GM19099 (cell line): ENCODE results near the gene STOML1.

Experiments
- POLR2A ChIP-seq: IDR thresholded peaks from 3 replicates; pipeline ENCODE4 v1.6.1; 2011; ENCODE audit warnings: low read depth; ENCODE audit not compliant: insufficient read length; ENCODE audit errors: extremely low read depth

The STOML1 gene

DNA sequence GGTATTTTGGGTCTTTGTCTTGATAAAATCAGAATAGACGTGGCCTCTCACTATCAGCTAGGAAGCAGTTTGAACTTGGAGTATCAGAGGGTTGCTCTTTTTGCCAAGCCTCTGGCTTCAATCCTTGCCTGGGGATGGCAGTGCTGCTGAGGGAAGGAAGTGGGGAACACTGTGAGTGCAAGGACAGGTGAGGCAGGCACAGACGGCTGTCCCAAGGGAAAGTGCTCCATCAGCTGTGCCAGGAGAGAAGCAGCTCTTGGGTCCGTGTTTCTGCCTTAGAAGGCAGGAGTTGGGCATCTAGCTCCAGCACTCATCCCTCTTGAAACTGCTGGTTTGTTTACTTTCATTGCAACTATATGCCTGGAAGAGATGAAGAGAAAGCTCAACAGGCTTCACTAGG lies 35.6 kb upstream of the STOML1 start:
- TF ChIP-seq POLR2A, result peak; percentile 12

DNA sequence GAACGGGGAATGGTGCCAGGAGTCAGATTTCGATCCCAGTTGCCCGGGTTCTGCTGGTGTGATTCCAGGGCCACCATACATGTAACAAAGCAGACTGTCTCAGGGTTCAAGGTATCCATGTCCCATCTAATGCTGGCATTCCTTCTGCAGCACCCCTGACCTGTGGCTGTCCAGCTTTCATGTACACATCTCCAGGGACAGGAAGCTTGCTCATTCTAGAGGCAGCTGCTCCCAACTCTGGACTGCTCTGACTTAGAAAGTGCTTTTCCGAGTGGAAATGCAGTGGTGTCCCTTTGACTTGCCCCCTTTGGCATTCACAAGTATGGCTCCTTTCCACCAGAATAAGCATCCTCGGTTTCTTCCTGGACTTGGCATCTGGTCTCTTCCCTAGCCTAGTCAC lies 33.3 kb upstream of the STOML1 start:
- no peak for TF ChIP-seq POLR2A

DNA sequence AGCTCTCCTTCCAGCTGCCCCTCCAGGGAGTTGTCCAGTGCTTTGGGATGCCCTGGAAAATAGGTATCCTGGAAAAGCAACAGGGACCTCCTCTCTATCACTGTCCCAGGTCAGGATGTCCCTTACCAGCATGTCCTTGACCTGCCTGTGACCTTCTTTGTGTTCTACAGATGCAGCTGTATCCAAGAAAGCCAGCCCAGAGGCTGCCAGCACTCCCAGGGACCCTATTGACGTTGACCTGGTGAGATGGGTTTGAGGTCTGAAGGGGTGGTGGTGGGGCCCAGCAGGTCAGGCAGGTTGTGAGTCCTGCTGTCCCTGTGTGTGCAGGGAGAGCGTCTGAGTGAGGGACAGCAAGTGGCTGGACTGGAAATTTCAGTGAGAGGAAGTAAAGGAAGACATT lies 32.6 kb upstream of the STOML1 start:
- no peak for TF ChIP-seq POLR2A

DNA sequence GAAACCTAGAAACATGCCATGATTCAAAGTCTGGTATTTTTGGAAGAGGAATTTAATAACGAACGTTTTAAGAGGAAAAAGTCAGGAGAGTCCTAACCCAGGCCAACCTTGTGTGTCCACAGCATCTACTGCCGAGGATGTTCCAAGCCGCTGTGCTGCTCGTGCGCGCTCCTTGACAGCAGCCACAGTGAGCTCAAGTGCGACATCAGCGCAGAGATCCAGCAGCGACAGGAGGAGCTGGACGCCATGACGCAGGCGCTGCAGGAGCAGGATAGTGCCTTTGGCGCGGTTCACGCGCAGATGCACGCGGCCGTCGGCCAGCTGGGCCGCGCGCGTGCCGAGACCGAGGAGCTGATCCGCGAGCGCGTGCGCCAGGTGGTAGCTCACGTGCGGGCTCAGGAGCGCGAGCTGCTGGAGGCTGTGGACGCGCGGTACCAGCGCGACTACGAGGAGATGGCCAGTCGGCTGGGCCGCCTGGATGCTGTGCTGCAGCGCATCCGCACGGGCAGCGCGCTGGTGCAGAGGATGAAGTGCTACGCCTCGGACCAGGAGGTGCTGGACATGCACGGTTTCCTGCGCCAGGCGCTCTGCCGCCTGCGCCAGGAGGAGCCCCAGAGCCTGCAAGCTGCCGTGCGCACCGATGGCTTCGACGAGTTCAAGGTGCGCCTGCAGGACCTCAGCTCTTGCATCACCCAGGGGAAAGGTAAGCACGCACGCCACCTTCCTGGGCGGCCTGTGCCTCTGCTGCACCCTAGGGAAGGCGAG lies 30.8 kb upstream of the STOML1 start:
- no peak for TF ChIP-seq POLR2A

DNA sequence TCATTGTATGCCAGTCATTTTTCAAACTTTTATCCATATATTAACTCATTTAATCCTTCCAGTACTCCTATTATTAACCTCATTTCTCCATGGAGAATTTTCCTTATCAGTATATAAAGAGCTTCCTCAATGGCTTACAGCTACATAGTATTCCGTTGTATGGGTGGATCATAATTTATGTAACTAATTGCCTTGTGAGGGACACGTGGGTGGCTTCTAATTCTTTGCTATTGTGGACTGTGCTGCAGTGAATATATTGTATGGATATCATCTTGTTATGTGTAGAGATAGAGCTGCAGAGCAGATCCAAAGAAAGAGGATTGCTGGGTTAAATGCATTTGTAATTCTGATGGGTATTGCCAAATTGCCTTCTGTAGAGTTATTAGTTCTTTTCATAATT lies 27.6 kb upstream of the STOML1 start:
- no peak for TF ChIP-seq POLR2A

DNA sequence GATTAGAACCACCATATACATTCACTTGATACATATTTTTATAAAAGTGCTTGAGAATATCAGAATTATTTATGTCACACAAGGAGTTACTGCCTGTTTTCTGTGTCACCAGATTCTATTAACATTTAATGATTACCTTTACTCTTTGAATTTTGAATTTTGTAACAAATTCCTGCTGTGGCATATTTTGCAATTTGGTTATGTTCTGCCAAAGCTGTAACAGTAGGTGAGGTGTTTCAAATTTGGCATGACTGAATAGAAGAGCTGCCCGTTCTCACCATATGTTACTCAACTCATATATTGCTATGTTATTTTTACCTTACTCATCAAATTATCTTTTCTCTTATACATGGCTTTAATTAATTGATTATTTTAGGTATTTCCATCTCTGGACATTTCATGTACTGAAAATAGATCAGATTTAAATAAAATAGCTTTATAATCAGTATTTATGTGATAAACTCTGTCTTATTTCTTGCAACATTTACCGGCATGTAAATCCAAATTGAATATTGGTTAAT lies 21.3 kb upstream of the STOML1 start:
- TF ChIP-seq POLR2A, result no peak

DNA sequence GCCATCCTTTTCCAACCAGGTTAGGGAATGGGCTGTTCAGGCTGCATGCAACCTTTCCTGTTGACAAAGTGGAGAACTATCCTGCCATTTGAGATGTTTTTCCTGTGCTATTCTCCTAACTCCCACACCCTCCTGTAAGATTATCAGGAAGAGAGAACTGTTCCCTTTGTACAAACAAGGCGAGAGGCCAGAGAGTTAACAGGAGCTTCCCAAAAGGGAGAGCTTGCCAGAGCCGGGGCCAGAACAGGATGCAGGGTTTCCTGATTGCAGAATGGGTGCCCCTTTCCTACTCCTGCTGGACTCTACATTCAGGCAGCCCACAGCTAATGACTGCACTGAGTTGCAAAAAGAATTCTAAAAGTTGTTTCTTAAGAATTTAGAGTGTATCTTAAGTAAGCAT lies 19.5 kb upstream of the STOML1 start:
- no peak for TF ChIP-seq POLR2A

DNA sequence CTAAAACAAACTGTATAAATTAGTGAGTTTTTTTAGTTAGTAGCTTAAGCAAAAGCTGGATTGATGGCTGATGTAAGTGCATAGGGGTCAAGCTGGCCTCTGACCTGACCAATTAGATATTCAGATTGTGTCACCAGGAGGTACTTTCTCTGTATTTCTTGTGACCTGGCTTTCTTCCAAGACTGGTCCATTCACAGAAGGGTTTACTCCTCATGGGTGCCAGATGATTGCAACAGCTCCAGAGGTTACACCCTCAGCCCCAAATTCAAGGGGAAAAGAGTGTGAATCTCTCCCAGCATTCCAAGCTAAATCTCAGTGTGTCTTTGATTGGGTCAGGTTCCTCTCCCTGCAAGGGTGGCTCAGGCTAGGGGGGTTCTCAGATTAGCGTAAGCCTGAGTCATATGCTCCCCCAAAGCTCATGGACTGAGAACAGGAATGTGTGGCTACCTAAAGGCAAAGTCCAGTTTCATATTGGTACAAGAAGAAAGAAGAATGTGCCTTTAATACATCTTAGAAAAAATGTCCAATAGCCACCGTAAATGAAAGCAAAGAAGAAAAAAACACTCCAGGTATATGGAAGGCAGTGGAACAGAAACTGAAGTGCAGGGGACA lies 18.9 kb upstream of the STOML1 start:
- TF ChIP-seq POLR2A, result no peak

DNA sequence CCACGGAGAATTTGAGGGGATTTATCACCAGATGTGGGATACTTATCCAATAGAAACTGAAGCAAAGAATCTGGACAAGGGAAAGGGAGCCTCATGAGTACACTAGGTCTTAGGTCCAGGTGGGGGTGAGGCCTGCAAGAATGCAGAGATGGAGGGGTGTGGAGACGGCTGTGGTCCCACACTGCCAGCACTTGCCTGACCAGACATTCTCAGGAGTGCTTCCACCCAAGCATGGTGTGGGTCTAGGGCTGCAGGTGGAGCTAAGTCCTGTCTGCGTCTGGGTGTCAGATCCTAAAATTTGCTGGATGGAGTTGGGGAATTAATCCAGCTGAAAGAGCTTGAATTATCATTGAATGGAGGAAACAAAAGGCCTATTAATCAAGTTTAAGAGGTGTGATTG lies 16.8 kb upstream of the STOML1 start:
- no peak for TF ChIP-seq POLR2A

DNA sequence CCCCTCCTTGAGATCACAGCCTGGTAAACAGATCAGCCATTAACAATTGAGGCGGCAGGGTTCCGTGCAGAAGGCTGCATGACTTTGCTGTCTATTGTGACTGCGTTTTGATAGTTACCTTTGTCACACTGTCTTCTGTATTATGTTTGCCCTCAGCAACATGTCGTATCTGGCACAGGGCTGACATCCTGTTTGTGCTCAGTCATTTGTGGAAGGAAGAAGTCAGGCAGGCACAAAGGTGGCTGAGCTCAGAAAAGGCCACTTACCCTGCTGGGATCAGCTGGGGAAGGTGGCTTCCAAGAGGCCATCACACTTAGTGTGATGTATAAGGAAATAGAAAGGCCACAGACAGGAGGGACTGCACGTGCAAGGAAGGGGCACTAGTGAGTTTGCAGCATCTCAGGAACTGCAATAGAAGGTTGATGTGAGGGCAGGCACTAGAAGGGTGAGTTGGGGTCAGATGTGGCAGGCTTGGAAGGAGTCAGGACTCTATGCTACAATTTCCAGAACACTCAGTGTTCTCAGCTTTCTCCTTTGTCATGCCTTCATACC lies 15.8 kb upstream of the STOML1 start:
- TF ChIP-seq POLR2A, result no peak

DNA sequence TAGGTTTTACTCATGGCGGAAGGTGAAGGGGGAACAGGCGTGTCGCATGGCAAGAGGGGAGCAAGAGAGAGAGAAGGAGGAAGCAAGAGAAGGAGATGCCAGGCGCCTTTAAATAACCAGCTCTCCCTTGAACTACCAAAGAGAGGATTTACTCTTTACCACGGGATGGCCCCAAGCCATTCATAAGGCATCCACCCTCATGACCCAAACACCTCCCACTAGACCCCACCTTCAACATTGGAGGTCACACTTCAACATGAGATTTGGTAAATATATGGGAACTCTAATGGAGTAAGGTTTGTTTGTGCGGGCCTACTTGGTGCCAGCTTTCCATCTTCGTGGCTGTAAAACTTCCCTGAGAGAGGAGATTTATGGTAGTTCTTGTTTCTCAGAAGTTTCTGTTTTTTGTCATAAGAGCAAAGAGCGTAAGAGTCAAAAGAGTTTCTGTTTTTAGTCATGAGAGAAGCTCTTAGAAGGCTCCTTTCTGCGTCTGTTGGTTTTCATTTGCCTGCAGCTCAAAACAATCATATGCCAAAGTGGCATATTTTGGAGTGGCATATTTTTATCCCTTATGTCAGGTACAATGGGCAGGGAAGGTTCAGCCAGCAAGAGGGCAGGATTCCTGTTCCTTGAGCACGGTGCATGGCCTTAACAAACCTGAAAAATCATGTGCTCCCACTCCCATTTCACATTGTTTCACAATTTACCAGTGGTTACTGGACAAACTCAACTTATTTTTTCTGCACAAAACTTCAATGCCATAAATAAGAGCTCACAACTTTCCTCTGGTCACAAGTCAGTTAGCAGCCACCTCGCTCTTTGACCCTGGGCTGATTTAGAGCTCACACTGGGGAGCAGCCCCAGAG lies 14.9 kb upstream of the STOML1 start:
- no peak for TF ChIP-seq POLR2A

DNA sequence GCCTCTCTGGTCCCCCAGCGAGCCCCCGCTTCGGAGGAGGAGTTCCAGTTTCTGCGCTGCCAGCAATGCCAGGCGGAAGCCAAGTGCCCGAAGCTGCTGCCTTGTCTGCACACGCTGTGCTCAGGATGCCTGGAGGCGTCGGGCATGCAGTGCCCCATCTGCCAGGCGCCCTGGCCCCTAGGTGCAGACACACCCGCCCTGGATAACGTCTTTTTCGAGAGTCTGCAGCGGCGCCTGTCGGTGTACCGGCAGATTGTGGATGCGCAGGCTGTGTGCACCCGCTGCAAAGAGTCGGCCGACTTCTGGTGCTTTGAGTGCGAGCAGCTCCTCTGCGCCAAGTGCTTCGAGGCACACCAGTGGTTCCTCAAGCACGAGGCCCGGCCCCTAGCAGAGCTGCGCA lies 5.9 kb upstream of the STOML1 start:
- no peak for TF ChIP-seq POLR2A

DNA sequence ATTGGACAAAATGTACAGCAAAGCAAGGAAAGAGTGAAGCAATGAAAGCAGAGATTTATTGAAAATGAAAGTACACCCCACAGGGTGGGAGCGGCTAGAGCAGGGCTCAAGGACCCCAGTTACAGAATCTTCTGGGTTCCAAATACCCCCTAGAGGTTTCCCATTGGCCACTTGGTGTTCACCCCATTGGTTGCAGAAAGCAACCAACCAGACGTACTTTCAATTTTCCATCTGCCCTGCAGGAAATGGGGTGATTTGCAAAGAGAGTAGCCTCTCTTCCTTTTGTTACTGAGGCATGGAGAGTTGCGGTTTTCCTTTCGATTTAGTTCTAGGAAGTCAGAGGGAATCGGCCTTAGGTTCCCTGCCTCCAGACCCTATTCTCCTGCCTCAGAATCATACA lies 4.8 kb upstream of the STOML1 start:
- peak; percentile 16 for TF ChIP-seq POLR2A

DNA sequence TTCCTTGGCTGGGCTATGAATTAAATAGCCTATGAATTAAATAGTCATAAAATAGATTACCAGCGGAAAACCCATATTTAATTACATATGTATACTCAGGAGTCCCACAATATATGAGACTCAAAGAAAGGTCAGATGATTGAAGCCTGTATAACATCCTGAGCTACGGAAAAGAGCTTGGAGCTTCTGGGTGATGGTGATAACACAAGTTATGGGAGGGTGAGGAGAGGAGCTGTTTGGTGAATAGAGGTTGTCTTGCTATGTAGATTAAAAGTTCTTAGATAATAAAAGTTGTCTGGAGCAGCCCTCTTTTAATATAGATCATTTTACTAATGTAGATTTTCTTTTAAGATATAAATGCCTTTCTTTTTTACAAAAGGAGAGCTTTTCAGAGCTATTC lies 4.2 kb upstream of the STOML1 start:
- no peak for TF ChIP-seq POLR2A

DNA sequence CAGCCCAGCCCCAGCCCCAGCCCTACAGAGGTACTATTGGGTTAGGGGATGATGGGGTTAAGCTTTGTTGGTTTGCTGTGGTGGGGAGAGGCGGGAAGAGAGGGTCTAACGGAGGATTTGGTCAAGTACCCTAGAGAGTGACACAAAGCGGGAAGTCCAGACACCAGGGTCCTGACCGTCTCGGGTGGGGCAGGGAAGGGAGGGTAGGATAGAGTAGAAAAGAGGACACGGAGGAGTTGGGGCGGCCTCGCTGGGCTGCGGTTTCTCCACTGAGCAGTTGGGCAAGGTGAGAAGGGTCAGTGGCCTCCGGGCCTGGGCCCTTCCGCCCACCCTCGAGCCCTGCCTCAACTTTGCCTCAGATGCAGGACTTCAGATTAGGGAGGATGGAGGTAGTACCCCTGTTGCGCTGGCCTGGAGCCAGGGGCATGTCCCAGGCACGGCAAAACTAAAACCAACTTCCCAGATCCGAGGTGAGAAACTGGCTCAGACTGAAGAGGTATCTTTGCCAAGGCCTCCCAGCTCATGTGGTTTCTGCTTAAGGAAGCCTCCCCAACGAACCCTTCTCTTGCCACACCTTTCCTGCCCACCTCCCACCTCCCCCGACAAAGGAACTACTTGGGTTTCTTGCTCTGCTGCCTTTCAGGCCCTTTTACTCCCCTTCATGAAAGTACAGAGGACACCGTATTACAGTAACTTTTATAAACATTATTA lies 3.0 kb upstream of the STOML1 start:
- no peak for TF ChIP-seq POLR2A

DNA sequence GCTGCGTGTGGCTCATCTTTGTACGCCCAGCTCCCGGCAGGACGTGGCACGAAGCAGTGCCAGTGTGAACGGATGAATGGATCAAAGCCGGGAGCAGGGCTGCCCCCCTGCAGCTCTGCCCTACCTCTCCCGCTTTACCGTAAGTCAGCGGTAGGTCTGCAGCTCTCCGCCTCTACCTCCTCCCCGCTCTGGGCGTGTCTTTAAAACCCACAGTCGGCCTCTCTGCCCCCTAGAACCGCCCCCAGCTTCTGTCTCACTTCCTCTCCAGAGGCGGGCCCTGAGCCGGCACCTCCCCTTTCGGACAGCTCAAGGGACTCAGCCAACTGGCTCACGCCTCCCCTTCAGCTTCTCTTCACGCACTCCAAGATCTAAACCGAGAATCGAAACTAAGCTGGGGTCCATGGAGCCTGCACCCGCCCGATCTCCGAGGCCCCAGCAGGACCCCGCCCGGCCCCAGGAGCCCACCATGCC lies 2.4 kb upstream of the STOML1 start, which contains the start of gene PML:
PML (plus strand) TSS at position 304 of the 471 bp plus-strand sequence; CDS start at position 401, 97 bp downstream.
- peak; percentile 75 for TF ChIP-seq POLR2A
